IPS DF 6.9 (cell line): ENCODE data around the gene SREK1.

Experiments used
- DNase-seq: peaks from one replicate; pipeline ENCODE4 v3.0.0-alpha.2; 2013; ENCODE audit warnings: low read depth, low spot score
- H3K27ac ChIP-seq: one replicate; pipeline ENCODE4 v1.5.1; 2013; ENCODE audit warnings: low read length, control low read depth
- H3K27me3 ChIP-seq: 2 replicates; pipeline ENCODE4 v1.6.1; 2013; ENCODE audit warnings: mild to moderate bottlenecking, low read length; ENCODE audit not compliant: control insufficient read depth, insufficient read depth
- H3K36me3 ChIP-seq: 2 replicates; pipeline ENCODE4 v1.6.1; 2013; ENCODE audit warnings: low read length; ENCODE audit not compliant: control insufficient read depth, insufficient read depth
- H3K4me1 ChIP-seq: 2 replicates; pipeline ENCODE4 v1.6.1; 2013; ENCODE audit warnings: low read length; ENCODE audit not compliant: control insufficient read depth, insufficient read depth
- H3K4me3 ChIP-seq: 2 replicates; pipeline ENCODE4 v1.5.1; 2013; ENCODE audit warnings: mild to moderate bottlenecking, low read length
- H3K9me3 ChIP-seq: 2 replicates; pipeline ENCODE4 v1.6.1; 2013; ENCODE audit warnings: low read length, inconsistent platforms; ENCODE audit not compliant: control insufficient read depth, insufficient read depth
- WGBS: extraction: QIAGEN DNeasy Blood & Tissue Kit; methylation state at CpG from one replicate; pipeline ENCODE4 v1.1.7; 2013; ENCODE audit warnings: mixed read lengths, missing lambda C conversion rate; ENCODE audit not compliant: insufficient read length, insufficient coverage; 5-methylcytosine and 5-hydroxymethylcytosine counted together

SREK1 gene

DNA sequence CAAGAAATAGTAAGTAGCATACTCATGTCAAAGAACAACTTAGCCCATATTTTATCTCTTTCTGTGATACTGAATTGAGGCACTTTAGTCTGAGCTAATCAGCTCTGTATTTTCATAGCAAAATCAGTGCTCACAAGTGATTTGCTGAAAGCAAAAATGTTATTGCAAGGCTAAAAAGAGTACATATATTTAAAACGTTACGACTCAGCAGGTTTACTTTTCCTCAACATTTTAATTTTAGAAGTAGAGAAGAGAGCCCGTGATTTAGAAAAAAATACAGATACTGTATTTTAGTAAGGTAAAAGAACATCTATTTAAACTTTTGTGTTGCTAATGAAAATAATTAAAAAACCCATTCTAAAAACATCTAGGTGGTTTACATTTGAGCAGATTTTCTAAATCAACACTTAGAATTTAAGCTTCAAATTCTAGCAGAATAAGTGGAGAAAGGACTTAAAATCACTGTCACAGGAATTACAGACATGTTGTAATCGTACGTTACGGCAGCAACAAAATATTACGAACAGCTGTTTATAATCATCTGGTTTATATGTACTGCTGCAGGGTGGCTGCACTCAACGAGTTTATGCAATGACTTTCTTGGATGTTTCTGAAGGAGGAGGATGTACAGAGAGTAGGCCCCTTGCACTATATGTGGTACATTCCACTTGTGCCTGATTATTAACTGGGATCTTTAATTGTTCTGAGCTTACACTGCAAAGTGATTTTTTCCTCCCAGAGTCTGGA is 20.1 kb downstream of the SREK1 start:
- no peak for DNase-seq
- no peak overlapping the region for H3K4me3 ChIP-seq
- peaks cover 4% of the 10 kb centered on the region; the same call in 1 of the 2 replicates for H3K36me3 ChIP-seq
- no peaks in the 10 kb centered on the region for H3K9me3 ChIP-seq
- no peaks in the 10 kb centered on the region for H3K27me3 ChIP-seq
- H3K4me1 ChIP-seq: no peaks in the 10 kb centered on the region
- no CpG with 5 or more reads among the region's 8 CpGs for WGBS
- no peak overlapping the region for H3K27ac ChIP-seq

DNA sequence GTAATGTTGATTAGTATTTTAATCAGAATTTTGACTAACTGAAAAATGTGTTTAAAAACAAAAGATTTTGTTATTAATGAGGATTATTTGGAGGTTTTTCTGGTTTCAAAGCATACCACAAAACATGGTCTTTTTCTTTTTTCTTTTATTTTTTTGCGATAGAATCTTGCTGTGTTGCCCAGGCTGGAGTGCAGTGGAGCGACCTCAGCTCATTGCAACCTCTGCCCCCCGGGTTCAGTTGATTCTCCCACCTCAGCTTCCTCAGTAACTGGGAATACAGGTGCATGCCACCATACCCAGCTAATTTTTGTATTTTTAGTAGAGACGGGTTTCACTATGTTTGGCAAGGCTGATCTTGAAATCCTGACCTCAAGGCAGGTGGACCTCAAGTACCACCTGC is 24.1 kb downstream of the SREK1 start:
- H3K9me3 ChIP-seq: no peaks in the 10 kb centered on the region
- no peaks in the 10 kb centered on the region for H3K27me3 ChIP-seq
- DNase-seq: no peak
- WGBS: no CpG with 5 or more reads among the region's 4 CpGs
- no peak overlapping the region for H3K27ac ChIP-seq
- H3K36me3 ChIP-seq: peaks cover 4% of the 10 kb centered on the region; the same call in 1 of the 2 replicates
- no peaks in the 10 kb centered on the region for H3K4me1 ChIP-seq
- no peak overlapping the region for H3K4me3 ChIP-seq

DNA sequence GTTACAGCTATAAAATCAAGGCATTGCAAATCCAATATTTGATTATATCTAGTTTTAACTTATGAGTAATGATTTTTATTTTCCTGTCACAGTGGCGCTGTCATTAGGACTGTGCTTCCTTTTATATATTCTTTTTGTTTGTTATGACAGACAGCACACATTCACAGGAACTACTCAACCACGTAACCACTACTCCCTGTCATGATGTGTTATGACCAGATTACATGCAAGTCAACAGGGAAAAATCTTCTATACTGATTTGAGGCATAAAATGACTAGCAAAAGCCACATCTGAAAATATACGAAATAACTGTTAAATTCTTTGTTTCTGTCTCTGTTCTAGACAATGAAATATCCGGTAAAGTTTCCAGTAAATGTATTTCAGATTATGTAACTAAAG is 25.4 kb downstream of the SREK1 start:
- Histone ChIP-seq H3K4me1 (no peaks in the 10 kb centered on the region), H3K4me3 (no peak overlapping the region), H3K36me3 (peaks cover 1% of the 10 kb centered on the region; the same call in 1 of the 2 replicates), H3K27me3 (no peaks in the 10 kb centered on the region), H3K9me3 (no peaks in the 10 kb centered on the region), H3K27ac (no peak overlapping the region)
- no peak for DNase-seq
- no CpG with 5 or more reads among the region's 4 CpGs for WGBS

DNA sequence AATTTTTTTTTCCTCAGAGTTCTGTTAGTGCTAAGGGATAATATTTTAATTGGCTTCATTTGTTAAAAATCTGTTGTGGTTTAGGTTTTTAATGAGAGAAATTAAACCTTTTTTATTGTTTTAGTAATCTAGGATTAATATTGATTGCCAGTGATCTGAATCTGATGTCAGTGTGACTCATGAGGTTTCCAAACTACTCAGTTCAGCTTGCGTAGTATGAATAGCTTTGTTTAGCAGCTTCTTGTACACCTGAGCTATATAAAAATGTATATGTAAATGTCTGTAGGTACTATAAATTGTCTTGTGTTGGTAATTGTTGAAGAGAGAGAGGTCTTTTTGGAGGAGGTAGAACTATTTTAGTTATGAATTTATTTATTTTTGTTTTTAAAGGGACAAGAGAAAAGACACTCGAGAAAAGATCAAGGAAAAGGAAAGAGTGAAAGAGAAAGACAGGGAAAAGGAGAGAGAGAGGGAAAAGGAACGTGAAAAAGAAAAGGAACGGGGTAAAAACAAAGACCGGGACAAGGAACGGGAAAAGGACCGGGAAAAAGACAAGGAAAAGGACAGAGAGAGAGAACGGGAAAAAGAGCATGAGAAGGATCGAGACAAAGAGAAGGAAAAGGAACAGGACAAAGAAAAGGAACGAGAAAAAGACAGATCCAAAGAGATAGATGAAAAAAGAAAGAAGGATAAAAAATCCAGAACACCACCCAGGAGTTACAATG is 26.3 kb downstream of the SREK1 start:
- Histone ChIP-seq H3K27me3 (no peaks in the 10 kb centered on the region), H3K27ac (no peak overlapping the region), H3K4me3 (no peak overlapping the region), H3K4me1 (no peaks in the 10 kb centered on the region), H3K36me3 (no peaks in the 10 kb centered on the region), H3K9me3 (no peaks in the 10 kb centered on the region)
- whole genome bisulfite sequencing: 100% methylated on average over 3 of the region's 10 CpGs
- no peak for DNase-seq

DNA sequence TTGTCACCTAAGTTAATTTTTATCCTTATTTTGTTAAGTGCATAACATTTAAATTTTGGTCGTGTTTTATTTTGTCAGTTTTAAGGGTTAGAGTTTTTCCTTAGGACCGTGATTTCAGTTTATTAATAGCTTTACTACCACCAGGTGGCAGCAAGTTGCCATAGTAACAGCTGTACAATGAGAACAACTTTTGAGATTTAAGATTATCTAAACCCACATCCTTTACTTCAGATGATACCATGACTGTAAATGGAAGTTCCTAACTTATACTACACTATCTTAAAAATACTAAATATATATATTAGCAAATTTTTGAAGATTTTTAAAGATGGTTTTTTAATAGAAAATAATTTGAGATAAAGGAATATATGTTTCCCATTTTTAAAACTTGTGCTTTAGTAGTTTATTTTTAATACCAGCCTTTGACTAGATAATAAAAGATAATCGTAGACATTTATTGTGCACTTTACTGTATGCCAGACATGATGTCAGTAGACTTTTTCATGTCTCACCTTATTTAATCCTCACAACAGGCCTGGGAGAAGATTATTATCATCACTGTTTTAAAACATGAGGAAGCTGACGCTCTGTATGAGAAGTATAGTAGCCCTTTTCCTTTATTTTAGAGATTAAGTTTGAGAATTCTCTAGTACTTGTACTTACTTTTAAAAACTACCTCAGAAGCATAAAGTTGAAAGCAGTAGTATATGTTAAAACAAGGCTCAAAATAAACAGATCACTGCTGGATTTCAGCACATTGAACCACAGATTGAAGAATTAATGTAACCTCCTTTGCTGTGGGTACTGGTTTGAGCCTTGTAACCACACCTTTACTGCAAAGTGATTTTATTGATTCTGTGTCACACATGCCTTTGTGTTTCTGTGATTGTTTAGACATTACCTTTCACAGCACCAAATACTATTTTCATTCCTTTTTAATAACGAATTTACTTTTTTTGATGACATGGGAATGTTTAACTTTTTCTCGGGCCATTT is 27.5 kb downstream of the SREK1 start:
- DNase-seq: no peak
- WGBS: no CpG with 5 or more reads among the region's 6 CpGs
- Histone ChIP-seq H3K27ac (no peak overlapping the region), H3K4me3 (no peak overlapping the region), H3K9me3 (no peaks in the 10 kb centered on the region), H3K4me1 (no peaks in the 10 kb centered on the region), H3K36me3 (no peaks in the 10 kb centered on the region), H3K27me3 (no peaks in the 10 kb centered on the region)

DNA sequence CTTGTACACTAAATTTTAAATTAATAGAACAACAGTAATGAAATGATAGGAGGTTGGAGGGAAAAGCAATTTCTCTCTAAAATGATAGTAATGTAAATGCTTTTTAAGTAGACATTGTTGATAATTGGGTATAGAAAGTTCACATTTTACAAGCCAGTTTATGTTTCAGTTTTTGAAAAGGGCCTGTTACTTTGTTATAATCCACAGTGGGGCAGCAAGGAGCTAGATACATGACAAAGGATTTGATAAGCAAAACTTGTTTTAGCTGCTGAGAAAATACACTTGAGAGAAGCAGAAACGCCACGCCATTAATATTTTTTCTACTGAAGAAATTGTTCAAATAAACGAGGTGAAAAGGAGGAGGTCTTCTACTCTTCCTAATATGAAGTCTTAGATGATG is 30.2 kb downstream of the SREK1 start:
- Histone ChIP-seq H3K4me3 (no peak overlapping the region), H3K27ac (no peak overlapping the region), H3K4me1 (no peaks in the 10 kb centered on the region), H3K27me3 (no peaks in the 10 kb centered on the region), H3K36me3 (no peaks in the 10 kb centered on the region; the same call in 1 of the 2 replicates), H3K9me3 (no peaks in the 10 kb centered on the region)
- DNase-seq: no peak
- WGBS: no CpG with 5 or more reads among the region's 3 CpGs

DNA sequence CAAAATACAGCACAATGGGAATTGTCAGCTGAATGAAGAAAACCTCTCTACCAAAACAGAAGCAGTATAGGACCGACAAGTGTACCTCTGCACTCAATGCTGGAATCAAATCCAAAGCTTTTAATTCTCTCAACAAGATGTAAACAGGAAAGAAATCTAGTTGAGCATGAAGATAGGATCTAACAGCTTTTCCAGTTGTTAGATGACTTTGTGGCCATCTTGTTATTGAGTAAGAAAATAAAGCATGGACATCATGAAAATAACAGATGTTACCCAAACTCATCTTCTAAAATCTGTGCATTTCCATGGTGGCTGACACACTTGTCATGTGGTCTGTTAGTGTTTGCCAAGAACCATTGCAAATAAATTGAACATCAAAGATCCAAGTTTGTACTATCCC is 34.7 kb downstream of the SREK1 start:
- H3K4me3 ChIP-seq: no peak overlapping the region
- WGBS: no CpG with 5 or more reads among the region's 1 CpG
- H3K27ac ChIP-seq: no peak overlapping the region
- no peak for DNase-seq
- H3K4me1 ChIP-seq: no peaks in the 10 kb centered on the region
- no peaks in the 10 kb centered on the region for H3K27me3 ChIP-seq
- no peaks in the 10 kb centered on the region; the same call in 1 of the 2 replicates for H3K36me3 ChIP-seq
- no peaks in the 10 kb centered on the region for H3K9me3 ChIP-seq

DNA sequence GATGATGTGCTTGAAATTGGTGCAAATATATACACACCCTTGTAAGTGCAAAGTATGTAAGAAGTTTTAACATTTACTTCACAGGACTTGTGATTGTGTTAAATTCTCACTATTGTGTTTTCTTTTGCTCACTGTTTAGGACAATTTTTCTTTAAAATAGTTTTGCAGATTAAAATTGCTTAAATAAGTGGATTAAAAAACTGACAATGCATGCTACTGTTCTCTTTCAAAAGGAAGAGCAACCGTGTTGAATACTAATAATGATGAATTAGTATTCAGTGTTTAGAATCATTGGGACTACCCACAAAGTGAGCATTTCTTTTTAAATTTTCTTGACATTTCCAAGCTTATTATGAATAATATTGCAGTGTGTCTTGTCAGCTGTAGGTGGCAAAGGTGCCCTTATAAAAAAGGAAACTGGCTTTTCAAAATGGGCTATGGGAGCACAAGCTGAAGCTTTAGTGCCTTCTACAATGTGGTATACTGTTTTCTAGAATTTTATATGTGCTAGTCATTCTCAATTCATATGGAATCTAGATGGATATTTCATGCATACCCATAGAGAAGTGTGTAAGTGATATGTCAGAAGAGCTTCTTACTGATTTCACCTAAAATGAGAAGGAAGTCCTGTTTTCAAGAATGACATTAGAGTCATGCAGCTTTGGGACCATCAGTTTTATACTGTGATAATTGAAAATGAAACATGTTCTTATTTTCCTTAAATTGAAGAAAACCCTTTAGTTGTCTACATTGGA is 35.4 kb downstream of the SREK1 start:
- Histone ChIP-seq H3K4me3 (no peak overlapping the region), H3K9me3 (no peaks in the 10 kb centered on the region), H3K36me3 (no peaks in the 10 kb centered on the region; the same call in 1 of the 2 replicates), H3K27ac (no peak overlapping the region), H3K4me1 (no peaks in the 10 kb centered on the region), H3K27me3 (no peaks in the 10 kb centered on the region)
- WGBS: no CpG with 5 or more reads among the region's 1 CpG
- DNase-seq: no peak

DNA sequence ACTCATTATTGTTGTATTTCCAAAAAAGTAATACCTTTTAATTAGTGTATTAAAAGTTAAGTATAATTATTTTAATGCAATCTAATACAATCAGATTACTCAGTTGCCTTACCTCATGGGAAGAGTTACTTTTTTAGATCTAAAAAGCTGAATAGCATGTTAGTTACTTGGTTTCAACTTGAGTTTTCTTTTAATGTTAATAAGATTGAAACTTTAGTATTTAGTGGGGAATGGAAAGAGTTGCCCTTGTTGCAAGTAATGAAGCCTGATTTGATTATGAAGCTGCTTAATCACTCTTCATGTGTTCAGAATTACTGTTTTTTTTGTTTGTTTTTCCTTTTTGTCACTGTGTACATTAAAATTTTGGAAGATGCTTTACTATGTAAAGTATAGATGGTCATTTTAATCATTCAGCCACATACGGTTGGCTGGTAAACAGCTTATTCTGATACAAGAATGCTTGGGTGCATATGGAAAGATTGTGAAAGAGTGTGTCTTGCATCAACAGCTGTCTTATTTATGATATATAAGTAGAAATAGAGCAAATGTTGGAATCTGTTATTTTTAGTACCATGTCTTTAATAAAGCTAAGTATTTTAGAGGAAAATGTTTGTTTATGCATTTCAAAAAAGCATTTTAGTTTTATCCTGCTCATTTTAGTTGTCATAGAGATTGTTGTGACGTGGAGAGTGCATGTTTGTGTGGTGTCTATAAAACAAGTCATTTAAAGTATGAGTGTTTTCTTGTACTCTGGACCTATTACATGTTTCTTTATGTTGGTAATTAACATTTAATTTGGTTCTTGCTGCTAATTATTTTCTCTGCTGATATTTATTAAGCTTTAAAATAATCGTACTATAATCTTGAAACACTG is 36.4 kb downstream of the SREK1 start:
- H3K4me3 ChIP-seq: no peak overlapping the region
- H3K27ac ChIP-seq: no peak overlapping the region
- H3K27me3 ChIP-seq: no peaks in the 10 kb centered on the region
- DNase-seq: no peak
- no peaks in the 10 kb centered on the region; the same call in 1 of the 2 replicates for H3K36me3 ChIP-seq
- H3K4me1 ChIP-seq: no peaks in the 10 kb centered on the region
- no CpG with 5 or more reads among the region's 3 CpGs for WGBS
- no peaks in the 10 kb centered on the region for H3K9me3 ChIP-seq
